Measurements from ENCODE around the gene ZP1. TPM values are rescaled to one million over a fixed set of nuclear protein-coding genes. Genes with fewer than 3 reads are reported as not detected.

ZP1 gene
- total and polyA plus RNA-seq, 10 of the 15 experiments (the other 5 are each of a cell fraction or from before 2014, with no cell fraction given), result not detected

DNA sequence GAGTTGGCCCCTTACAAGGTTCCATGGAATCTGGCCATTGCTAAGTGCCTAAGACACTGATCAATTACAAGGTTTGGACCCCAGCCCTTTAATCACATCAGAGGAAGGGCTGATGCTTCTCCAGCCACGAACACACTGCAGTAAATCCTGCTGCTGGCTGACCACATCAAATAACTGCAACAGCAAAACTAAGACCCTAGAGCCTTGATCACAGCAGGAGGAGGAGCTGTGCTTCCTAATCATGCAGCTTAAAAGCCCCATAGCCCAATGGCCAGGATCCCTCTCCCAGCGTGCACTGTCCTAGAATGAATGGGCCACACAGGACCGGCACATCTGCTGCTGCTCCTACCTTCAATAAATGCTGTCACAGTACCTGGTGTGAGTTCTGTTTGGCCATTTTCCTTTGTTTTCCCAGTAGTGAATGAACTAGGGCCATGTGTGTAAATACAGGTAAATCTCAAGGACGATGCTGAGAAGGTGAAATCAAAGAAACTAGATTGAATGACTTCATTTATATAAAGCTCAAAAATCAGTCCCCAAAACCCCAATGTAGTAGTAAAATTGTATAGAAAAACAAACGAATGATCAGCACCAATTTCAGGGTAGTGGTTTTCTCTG is 12.7 kb downstream of the ZP1 start:
- WGBS (ENCODE audit: insufficient coverage, insufficient replicate concordance, low lambda C conversion rate, missing lambda C conversion rate), result 81% methylated on average over 5 of the region's 5 CpGs
- ChIA-PET RAD21 (ENCODE audit: unreplicated experiment) (no interaction called here), SMC1A (ENCODE audit: uncharacterized antibody, unreplicated experiment) (no interaction called here), POLR2A (no interaction called here), CTCF (no interaction called here)
- in situ Hi-C loops (cut with MboI) (no loop called here), intact Hi-C loops (cut with micrococcal nuclease; ENCODE audit: unreplicated experiment) (no loop called here)
- no peak overlapping the region for H3K9ac ChIP-seq (ENCODE audit: control insufficient read depth, insufficient read depth, low read length)
- H3K4me1 ChIP-seq (ENCODE audit: control insufficient read depth, insufficient read depth, low read length), result no peaks in the 10 kb centered on the region
- H3K27me3 ChIP-seq (replicated peaks in 1 of 2; ENCODE audit: control insufficient read depth in 2 of 2, insufficient read depth in 2 of 2, low read length in 1 of 2), result no peaks in the 10 kb centered on the region
- no peaks in the 10 kb centered on the region for H3K79me2 ChIP-seq (ENCODE audit: control insufficient read depth, insufficient read depth, low read length)
- H4K20me1 ChIP-seq (ENCODE audit: control insufficient read depth, insufficient read depth), result no peaks in the 10 kb centered on the region; the same call in 1 of the 2 replicates
- peaks cover 0 to 5% of the 10 kb centered on the region in 2 experiments; a peak in 3 of 4 replicates for H3K36me3 ChIP-seq (ENCODE audit: control insufficient read depth in 2 of 2, insufficient read depth in 2 of 2, low read length in 1 of 2)
- TF ChIP-seq MTA2 (IDR thresholded peaks at IDR 0.05; ENCODE audit: low read depth) (no peak), TCF3 (IDR thresholded peaks at IDR 0.05; ENCODE audit: borderline replicate concordance, insufficient read depth, low read depth, low read length) (no peak), ESRRA (IDR thresholded peaks at IDR 0.05; ENCODE audit: low read length) (no peak), SIN3A (IDR thresholded peaks at IDR 0.05; ENCODE audit: low read depth, low read length) (no peak), HCFC1 (IDR thresholded peaks at IDR 0.05; ENCODE audit: low read length) (no peak), LARP7 (IDR thresholded peaks at IDR 0.05) (no peak), KDM1A (IDR thresholded peaks at IDR 0.05; ENCODE audit: borderline replicate concordance) (no peak), BHLHE40 (IDR thresholded peaks at IDR 0.05; ENCODE audit: borderline replicate concordance in 1 of 2, low read depth in 2 of 2, low read length in 1 of 2) (no peak)
- TF ChIP-seq, protein P1, sequence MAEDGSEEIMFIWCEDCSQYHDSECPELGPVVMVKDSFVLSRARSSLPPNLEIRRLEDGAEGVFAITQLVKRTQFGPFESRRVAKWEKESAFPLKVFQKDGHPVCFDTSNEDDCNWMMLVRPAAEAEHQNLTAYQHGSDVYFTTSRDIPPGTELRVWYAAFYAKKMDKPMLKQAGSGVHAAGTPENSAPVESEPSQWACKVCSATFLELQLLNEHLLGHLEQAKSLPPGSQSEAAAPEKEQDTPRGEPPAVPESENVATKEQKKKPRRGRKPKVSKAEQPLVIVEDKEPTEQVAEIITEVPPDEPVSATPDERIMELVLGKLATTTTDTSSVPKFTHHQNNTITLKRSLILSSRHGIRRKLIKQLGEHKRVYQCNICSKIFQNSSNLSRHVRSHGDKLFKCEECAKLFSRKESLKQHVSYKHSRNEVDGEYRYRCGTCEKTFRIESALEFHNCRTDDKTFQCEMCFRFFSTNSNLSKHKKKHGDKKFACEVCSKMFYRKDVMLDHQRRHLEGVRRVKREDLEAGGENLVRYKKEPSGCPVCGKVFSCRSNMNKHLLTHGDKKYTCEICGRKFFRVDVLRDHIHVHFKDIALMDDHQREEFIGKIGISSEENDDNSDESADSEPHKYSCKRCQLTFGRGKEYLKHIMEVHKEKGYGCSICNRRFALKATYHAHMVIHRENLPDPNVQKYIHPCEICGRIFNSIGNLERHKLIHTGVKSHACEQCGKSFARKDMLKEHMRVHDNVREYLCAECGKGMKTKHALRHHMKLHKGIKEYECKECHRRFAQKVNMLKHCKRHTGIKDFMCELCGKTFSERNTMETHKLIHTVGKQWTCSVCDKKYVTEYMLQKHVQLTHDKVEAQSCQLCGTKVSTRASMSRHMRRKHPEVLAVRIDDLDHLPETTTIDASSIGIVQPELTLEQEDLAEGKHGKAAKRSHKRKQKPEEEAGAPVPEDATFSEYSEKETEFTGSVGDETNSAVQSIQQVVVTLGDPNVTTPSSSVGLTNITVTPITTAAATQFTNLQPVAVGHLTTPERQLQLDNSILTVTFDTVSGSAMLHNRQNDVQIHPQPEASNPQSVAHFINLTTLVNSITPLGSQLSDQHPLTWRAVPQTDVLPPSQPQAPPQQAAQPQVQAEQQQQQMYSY (CRISPR knock-in tag; IDR thresholded peaks at IDR 0.05), result no peak
- no peak overlapping the region for H3K4me3 ChIP-seq
- FAIRE-seq (no peak), DNase-seq (ENCODE audit: low read depth, low spot score) (no peak), ATAC-seq (no peak)
- no peak overlapping the region for H3K27ac ChIP-seq (ENCODE audit: control insufficient read depth, insufficient read depth)
- H3K9me3 ChIP-seq (replicated peaks; ENCODE audit: control insufficient read depth, insufficient read depth, low read length), result no peaks in the 10 kb centered on the region
- BruUV-seq (replicated peaks), result no TSS peak
- no peak overlapping the region for H2AFZ ChIP-seq (ENCODE audit: control insufficient read depth, low read depth, low read length)
- no peak overlapping the region for H3K4me2 ChIP-seq (ENCODE audit: control insufficient read depth, insufficient read depth)
